KG1 (cell line): Measurements from ENCODE around the gene IL3RA.
"Not testable (repeated sequence)": the region's sequence is repeated elsewhere in the genome, so short reads cannot be mapped to it uniquely, and the experiment has no call there.

ENCODE experiments used
- DNase-seq: peaks from one replicate; lab custom pipeline; 2025; lab: John Stamatoyannopoulos, UW

IL3RA gene

DNA sequence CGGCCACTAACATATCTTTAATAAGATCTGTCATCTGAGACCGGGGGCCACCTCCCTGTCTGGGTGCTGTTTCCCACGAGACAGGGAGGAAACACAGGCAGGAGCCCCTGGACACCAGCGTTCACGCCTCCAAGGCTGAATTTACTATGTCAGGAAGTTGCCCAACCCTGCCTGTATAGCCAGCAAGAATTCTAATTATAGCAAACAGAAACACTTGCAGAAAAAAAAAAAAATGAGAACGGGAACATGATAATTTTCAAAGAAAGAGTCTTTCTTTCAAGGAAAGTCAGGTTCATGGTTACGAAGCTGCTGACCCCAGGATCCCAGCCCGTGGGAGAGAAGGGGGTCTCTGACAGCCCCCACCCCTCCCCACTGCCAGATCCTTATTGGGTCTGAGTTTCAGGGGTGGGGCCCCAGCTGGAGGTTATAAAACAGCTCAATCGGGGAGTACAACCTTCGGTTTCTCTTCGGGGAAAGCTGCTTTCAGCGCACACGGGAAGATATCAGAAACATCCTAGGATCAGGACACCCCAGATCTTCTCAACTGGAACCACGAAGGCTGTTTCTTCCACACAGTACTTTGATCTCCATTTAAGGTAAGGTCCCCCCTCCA is at the start of gene IL3RA:
TSS of gene IL3RA (plus strand) at position 455 of the 613 bp plus-strand sequence. CDS start 4,981 bp downstream, outside the sequence.
- peak; percentile 80 for DNase-seq

DNA sequence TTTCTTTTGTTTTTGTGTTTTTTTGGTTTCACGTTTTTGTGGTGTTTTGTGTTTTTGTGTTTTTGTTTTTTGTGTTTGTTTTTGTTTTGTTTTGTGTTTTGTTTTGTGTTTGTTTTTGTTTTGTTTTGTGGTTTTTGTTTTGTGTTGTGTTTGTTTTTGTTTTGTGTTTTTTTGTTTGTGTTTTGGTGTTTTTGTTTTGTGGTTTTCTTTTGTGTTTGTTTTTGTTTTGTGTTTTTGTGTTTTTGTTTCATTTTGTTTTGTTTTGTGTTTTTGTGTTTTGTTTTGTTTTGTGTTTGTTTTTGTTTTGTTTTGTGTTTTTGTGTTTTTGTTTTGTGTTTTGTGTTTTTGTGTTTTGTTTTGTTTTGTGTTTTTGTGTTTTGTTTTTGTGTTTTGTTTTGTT is 47.0 kb upstream of the IL3RA start:
- DNase-seq: no peak

GRCh38 chrX:1291110-1291740 is 45.4 kb upstream of the IL3RA start:
- no peak for DNase-seq

GRCh38 chrX:1292575-1293290 is 43.9 kb upstream of the IL3RA start:
- no peak for DNase-seq

- no peak for DNase-seq
These were observed 42.1 kb upstream of the IL3RA start for GRCh38 chrX:1294301-1295067.

GRCh38 chrX:1295550-1295949 is 41.0 kb upstream of the IL3RA start:
- DNase-seq: no peak

DNA sequence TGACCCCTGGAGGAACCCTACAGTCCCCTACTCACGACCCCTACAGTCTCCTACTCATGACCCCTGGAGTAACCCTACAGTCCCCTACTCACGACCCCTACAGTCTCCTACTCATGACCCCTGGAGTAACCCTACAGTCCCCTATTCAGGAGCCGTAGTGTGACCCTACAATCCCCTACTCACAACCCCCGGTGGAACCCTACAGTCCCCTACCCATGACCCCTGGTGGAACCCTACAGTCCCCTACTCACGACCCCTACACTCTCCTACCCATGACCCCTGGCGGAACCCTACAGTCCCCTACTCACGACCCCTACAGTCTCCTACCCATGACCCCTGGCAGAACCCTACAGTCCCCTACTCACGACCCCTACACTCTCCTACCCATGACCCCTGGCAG is 39.0 kb upstream of the IL3RA start:
- not testable (repeated sequence) for DNase-seq

DNA sequence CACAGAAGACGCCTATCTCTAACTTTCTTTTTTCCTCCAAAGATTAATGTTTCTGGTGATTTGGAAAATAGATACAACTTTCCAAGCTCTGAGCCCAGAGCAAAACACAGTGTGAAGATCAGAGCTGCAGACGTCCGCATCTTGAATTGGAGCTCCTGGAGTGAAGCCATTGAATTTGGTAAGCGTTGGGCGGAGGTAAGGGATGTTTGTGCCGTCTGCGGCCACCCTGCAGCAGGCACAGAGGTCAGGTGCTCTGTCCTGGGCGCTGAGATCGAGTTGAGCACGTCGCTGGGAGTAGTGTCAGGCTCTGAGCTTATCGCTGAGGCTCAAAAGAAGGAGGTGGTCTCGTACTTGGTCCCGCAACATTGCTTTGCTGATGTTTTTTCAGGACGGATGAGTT is 36.1 kb upstream of the IL3RA start:
- no peak for DNase-seq

- no peak for DNase-seq
These were observed 31.2 kb upstream of the IL3RA start for GRCh38 chrX:1305411-1305810.

- DNase-seq: no peak
These were observed 29.5 kb upstream of the IL3RA start for GRCh38 chrX:1306909-1307625.

- DNase-seq: no peak
These were observed 28.8 kb upstream of the IL3RA start for GRCh38 chrX:1307626-1308340.

DNA sequence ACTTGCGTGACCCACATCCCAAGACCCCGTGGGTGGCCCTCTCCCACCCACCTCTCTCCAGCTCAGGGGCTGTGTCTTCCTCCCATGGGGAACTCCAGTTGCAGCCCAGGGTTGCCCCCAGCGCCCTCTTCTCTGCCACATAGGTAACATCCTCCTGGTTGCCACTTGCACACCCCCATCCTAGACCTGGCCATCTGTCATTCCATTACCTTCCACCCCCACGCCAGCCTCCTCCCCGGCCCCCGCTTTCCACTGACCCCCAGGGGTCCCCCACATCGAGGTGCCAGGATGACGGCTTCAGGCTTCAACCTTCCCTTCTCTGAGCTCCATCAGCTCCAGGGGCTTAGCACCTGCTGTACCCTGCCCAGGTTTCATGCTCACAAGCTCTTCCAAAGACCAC is 28.1 kb upstream of the IL3RA start:
- DNase-seq: no peak

- not testable (repeated sequence) for DNase-seq
These were observed 27.7 kb upstream of the IL3RA start for GRCh38 chrX:1308917-1309316.

DNA sequence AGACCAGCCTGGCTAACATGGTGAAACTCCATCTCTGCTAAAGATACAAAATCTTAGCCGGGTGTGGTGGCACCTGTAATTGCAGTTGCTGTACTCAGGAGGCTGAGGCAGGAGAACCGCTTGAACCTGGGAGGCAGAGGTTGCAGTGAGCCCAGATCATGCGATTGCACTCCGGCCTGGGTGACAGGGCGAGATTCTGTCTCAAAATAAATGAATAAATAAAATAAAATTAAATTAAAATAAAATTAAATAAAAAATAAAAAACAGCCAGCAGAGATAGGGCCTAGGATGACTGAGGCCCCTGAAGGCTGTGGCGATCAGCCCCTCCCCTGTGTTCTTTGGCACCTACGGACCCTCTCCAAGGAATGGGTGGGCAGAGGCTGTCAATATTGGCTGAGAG is 22.8 kb upstream of the IL3RA start:
- DNase-seq: no peak

- DNase-seq: peak; percentile 69
These were observed 20.1 kb upstream of the IL3RA start for GRCh38 chrX:1316527-1316926.

DNA sequence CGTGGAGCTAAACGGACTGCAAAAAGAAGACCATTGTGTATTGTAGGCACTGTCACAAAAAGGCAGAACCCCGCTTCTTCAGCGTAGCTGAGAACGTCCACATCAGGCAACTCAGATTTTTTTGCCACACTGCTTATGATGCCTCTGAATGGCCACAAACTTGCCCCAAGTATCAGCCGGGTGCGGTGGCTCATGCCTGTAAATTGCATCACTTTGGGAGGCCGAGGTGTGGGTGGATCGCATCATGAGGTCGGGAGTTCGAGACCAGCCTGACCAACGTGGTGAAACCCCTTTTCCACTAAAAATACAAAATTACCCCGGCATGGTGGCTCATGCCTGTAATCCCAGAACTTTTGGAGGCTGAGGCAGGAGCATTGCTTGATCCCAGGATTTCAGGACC is 14.9 kb upstream of the IL3RA start:
- DNase-seq: no peak

- no peak for DNase-seq
These were observed 14.2 kb upstream of the IL3RA start for GRCh38 chrX:1322393-1322792.

DNA sequence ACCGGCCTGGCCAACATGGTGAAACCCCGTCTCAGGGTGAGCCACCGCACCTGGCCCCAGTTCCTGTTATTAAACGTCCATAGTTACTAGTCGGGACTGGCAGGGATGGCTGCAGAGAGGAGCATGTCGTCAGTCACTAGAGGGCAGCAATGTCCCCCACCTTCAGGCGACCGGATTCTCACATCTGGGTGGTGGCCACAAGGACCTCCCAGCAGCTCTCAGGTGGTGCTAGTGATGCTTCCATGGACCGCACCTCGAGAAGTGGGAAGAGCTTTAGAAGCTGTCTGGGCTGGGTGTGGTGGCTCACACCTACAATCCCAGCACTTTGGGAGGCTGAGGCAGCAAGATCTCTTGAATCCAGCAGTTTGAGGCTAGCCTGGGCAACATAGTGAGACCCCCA is 13.3 kb upstream of the IL3RA start:
- no peak for DNase-seq

DNA sequence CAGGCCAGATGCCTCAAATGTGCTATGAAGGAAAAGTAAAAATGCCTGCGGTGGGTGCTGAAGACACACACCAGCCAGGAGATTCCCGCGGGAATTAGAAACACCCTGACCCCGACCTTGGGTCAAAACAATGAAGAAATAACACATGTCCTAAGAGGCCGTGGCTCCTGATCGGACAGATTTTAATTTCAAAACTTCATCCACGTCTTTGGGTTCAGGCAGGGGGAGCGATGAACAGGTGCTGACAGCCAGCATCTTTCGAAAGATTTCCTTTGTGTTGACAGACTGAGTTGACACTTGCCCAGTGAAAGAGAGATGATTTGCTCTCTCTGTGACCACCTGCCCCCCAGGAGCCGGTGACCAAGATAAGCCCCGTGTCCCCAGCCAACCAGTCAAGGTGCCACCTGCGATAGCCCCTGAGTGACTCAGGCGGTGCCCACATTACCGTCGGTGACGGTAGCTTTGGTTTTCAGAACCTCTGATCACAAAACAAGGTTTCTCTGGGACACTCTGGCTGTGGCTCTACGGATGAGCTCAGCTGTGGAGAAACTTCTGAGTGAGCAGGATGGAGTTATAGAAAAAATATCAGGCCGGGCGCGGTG is 11.0 kb upstream of the IL3RA start:
- no peak for DNase-seq

DNA sequence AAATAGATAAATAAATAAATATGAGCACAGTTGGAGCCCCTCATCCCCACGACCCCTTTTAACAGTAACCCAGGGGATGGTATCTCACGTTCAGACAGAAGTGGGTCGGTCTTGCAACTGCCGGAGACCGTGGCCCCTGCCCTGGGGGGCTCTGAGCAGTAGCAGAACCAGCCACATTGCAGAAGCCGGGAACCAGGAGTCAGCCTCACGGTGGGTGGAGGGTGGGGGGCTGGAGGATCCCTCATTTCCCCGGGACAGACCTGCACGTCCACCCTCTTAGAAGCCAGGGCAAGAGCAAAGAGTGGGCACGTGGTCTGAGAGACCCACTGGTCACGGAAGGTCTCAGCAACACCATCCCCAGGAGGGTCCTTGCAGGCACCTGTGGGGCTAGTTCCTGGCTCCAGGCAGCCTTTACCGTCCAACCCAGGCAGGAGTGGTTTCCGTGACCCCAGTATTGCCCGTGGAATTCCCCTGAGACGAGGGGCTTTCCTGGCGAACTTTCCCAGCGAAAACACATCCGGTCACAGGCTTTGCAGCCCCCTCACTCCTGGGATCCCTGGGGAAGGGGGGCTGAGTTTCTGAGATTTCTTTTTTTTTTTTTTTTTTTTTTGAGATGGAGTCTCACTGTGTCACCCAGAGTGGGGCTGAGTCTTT is 8.8 kb upstream of the IL3RA start:
- no peak for DNase-seq
